Measurements from ENCODE around the gene SOX14. TPM values are rescaled to one million over a fixed set of nuclear protein-coding genes. Genes with fewer than 3 reads are reported as not detected.

The SOX14 gene
- total and polyA plus RNA-seq, 2 donors (not counting 1 experiment from before 2014, with no cell fraction given), result not detected

DNA sequence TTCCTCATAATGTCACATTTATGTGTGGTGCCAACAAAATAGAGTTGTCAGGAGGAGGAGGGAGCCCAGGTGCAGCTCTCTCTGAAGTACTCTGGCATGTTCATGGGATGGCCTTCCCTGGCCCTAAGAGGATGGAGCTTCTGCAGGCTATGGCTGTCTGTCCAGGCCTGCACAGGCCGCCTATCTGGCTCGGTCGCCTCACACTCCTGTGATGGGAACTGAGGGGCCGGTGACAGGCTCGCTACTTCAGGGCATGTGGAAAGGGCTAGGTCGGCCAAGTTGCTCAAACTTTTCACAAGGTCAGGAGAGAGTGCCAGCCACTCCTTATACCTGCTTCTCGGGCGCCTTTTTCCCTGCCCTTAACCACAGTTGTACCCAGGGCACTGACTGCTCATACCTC lies 51.1 kb downstream of the SOX14 start:
- Mint-ChIP-seq H3K27me3 (peaks cover 4% of the 10 kb centered on the region), H3K27ac (no peak overlapping the region), H3K9me3 (ENCODE audit: insufficient read depth) (no peaks in the 10 kb centered on the region), H3K4me1 (no peaks in the 10 kb centered on the region), H3K4me3 (no peak overlapping the region)
- H3K79me2 ChIP-seq (ENCODE audit: control insufficient read depth, insufficient read depth, low read length), result no peaks in the 10 kb centered on the region
- H3K27me3 ChIP-seq (replicated peaks in 1 of 4; ENCODE audit: control extremely low read depth in 1 of 4, control insufficient read depth in 3 of 4, insufficient read depth in 4 of 4, low read length in 3 of 4), result peaks cover 0 to 2% (median 0%) of the 10 kb centered on the region in 4 experiments
- H3K36me3 ChIP-seq (replicated peaks in 1 of 2; ENCODE audit: control extremely low read depth in 1 of 2, control insufficient read depth in 1 of 2, extremely low read depth in 1 of 2, insufficient read depth in 2 of 2, low read length in 1 of 2), result no peaks in the 10 kb centered on the region
- no peak for DNase-seq
- H4K20me1 ChIP-seq (ENCODE audit: control insufficient read depth, insufficient read depth, low read length, poor library complexity, severe bottlenecking), result no peaks in the 10 kb centered on the region
- TF ChIP-seq EZH2 (IDR thresholded peaks at IDR 0.05; ENCODE audit: borderline replicate concordance, insufficient read depth, low read depth, low read length, poor library complexity, severe bottlenecking) (no peak), CTCF (IDR thresholded peaks at IDR 0.05) (no peak)
- H3K4me2 ChIP-seq (replicated peaks; ENCODE audit: low read depth, low read length, poor library complexity, severe bottlenecking), result no peak overlapping the region
- H3K4me3 ChIP-seq (ENCODE audit: control extremely low read depth in 1 of 5, extremely low read depth in 1 of 5, insufficient read depth in 1 of 5, low read depth in 2 of 5, low read length in 4 of 5), result no peak overlapping the region
- intact Hi-C loops (cut with micrococcal nuclease), result no loop called here
- H3K4me1 ChIP-seq (ENCODE audit: control insufficient read depth in 2 of 2, insufficient read depth in 2 of 2, low read length in 2 of 2), result no peaks in the 10 kb centered on the region
- peaks cover 0 to 5% (median 0%) of the 10 kb centered on the region in 3 donors for H3K9me3 ChIP-seq (ENCODE audit: control extremely low read depth in 1 of 3, control insufficient read depth in 2 of 3, insufficient read depth in 1 of 3, low read length in 2 of 3)
- WGBS (ENCODE audit: insufficient coverage), result 96% methylated on average over 8 of the region's 8 CpGs
- no peak overlapping the region for H3K27ac ChIP-seq (ENCODE audit: low read length in 2 of 2)
- H2AFZ ChIP-seq (ENCODE audit: insufficient read depth, low read depth, low read length, poor library complexity, severe bottlenecking), result no peak overlapping the region
- H3K9ac ChIP-seq (ENCODE audit: low read length), result no peak overlapping the region
- no peak for ATAC-seq (ENCODE audit: low read depth)
- POLR2A ChIA-PET, result no interaction called here
- CTCF ChIA-PET, result no interaction called here

Other genes starting within 250 kb of the SOX14 start
- gene CLDN18, start 245.8 kb downstream of the SOX14 start, total RNA-seq, result not detected in 2 replicates
- not detected in 2 replicates for gene CLDN18, start 245.8 kb downstream of the SOX14 start, polyA plus RNA-seq